MM.1S (cell line): Measurements from ENCODE around the gene TBC1D8.

ENCODE experiments used
- EZH2 ChIP-seq: fragments of 300-600 bp; sonication (generic); optimal IDR thresholded peaks from 2 replicates; pipeline ENCODE3; 2017; ENCODE audit warnings: low read depth, mild to moderate bottlenecking, antibody characterized with exemption, low read length, mixed read lengths
- EZH2phosphoT487 ChIP-seq: fragments of 300-600 bp; sonication (generic); IDR thresholded peaks from 2 replicates; pipeline ENCODE4 v1.6.1; 2018; ENCODE audit warnings: antibody characterized with exemption, low read length
- TF ChIP-seq, protein P1 (sequence below): fragments of 300-600 bp; sonication (generic); IDR thresholded peaks from 2 replicates; pipeline ENCODE4 v1.5.1; 2016; ENCODE audit warnings: antibody characterized with exemption, low read length, mixed read lengths

DNA sequence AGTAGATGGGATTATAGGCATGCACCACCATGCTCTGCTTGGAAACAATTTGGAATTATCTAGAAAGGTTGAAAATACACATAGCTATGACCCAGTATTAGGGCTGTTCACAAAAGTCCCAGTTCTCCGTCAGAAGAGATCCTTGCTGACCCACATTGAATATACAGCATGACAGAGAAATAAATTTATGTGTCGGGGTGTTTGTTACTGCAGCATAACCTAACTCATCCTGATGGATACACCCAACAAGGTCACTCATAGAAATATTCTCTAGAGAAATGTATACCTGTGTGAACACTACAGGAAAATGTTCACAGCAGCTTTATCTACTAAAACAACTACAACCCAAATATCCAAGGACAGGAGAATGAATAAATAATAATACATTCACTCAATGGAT, 9.0 kb downstream of the TBC1D8 start:
- TF ChIP-seq, protein P1, sequence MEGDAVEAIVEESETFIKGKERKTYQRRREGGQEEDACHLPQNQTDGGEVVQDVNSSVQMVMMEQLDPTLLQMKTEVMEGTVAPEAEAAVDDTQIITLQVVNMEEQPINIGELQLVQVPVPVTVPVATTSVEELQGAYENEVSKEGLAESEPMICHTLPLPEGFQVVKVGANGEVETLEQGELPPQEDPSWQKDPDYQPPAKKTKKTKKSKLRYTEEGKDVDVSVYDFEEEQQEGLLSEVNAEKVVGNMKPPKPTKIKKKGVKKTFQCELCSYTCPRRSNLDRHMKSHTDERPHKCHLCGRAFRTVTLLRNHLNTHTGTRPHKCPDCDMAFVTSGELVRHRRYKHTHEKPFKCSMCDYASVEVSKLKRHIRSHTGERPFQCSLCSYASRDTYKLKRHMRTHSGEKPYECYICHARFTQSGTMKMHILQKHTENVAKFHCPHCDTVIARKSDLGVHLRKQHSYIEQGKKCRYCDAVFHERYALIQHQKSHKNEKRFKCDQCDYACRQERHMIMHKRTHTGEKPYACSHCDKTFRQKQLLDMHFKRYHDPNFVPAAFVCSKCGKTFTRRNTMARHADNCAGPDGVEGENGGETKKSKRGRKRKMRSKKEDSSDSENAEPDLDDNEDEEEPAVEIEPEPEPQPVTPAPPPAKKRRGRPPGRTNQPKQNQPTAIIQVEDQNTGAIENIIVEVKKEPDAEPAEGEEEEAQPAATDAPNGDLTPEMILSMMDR: no peak
- TF ChIP-seq EZH2: no peak
- TF ChIP-seq EZH2phosphoT487: no peak
